OCI-LY1 (cell line): ENCODE measurements around the gene PLAC9.

ENCODE experiments used
- H2AFZ ChIP-seq: fragments of 200-600 bp; sonication (generic), shearing (Covaris generic); 2 replicates; pipeline ENCODE4 v1.6.0; 2014; ENCODE audit warnings: antibody characterized with exemption, mild to moderate bottlenecking, low read length
- H3F3A ChIP-seq: fragments of 200-600 bp; sonication (generic), shearing (Covaris generic); 2 replicates; pipeline ENCODE4 v1.6.0; 2014; ENCODE audit warnings: mild to moderate bottlenecking, antibody characterized with exemption, low read length, moderate library complexity; ENCODE audit not compliant: insufficient read depth
- H3K27ac ChIP-seq: fragments of 200-600 bp; sonication (generic); 2 replicates; pipeline ENCODE4 v1.5.1; 2014; ENCODE audit warnings: low read length, mixed run types, mild to moderate bottlenecking, low read depth; ENCODE audit not compliant: poor library complexity, severe bottlenecking
- H3K27me3 ChIP-seq: fragments of 200-600 bp; sonication (generic); 2 replicates; pipeline ENCODE4 v1.6.0; 2014; ENCODE audit warnings: antibody characterized with exemption, mild to moderate bottlenecking, low read length, moderate library complexity; ENCODE audit not compliant: insufficient read depth
- H3K36me3 ChIP-seq: fragments of 200-600 bp; sonication (generic); 2 replicates; pipeline ENCODE4 v1.6.1; 2014; ENCODE audit warnings: mild to moderate bottlenecking, antibody characterized with exemption, low read length, moderate library complexity, mixed read lengths; ENCODE audit not compliant: insufficient read depth
- H3K4me1 ChIP-seq: fragments of 200-600 bp; sonication (generic); 2 replicates; pipeline ENCODE4 v1.5.1; 2014; ENCODE audit warnings: mild to moderate bottlenecking, low read length, moderate library complexity; ENCODE audit not compliant: insufficient read depth, severe bottlenecking
- H3K4me2 ChIP-seq: fragments of 200-600 bp; sonication (generic), shearing (Covaris generic); 2 replicates; pipeline ENCODE4 v1.6.1; 2014; ENCODE audit warnings: low read length
- H3K4me3 ChIP-seq: fragments of 200-600 bp; sonication (generic); 2 replicates; pipeline ENCODE4 v1.5.1; 2014; ENCODE audit warnings: low read length, low read depth, mild to moderate bottlenecking, mixed read lengths; ENCODE audit not compliant: poor library complexity, severe bottlenecking
- H3K79me2 ChIP-seq: fragments of 200-600 bp; shearing (Covaris generic); 2 replicates; pipeline ENCODE4 v1.6.1; 2016; ENCODE audit warnings: mixed run types, low read length, mixed read lengths; ENCODE audit not compliant: insufficient read depth
- H3K9ac ChIP-seq: fragments of 200-600 bp; sonication (generic), shearing (Covaris generic); 2 replicates; pipeline ENCODE4 v1.6.1; 2014; ENCODE audit warnings: mild to moderate bottlenecking, low read length, mixed read lengths
- H3K9me2 ChIP-seq: fragments of 200-600 bp; sonication (generic), shearing (Covaris generic); 2 replicates; pipeline ENCODE4 v1.6.1; 2014; ENCODE audit warnings: low read depth, mild to moderate bottlenecking, low read length, mixed read lengths
- H3K9me3 ChIP-seq: fragments of 200-600 bp; shearing (Covaris generic); 2 replicates; pipeline ENCODE4 v1.6.1; 2014; ENCODE audit warnings: low read length, mixed read lengths
- H4K20me1 ChIP-seq: fragments of 200-600 bp; sonication (generic), shearing (Covaris generic); 2 replicates; pipeline ENCODE4 v1.6.0; 2016; ENCODE audit warnings: mild to moderate bottlenecking, low read length; ENCODE audit not compliant: insufficient read depth
- EZH2 ChIP-seq: fragments of 200-600 bp; sonication (generic), shearing (Covaris generic); IDR thresholded peaks from 2 replicates; pipeline ENCODE4 v1.8.0; 2017; ENCODE audit warnings: borderline replicate concordance, mixed run types, mild to moderate bottlenecking, antibody characterized with exemption, low read length, moderate library complexity, mixed read lengths
- TF ChIP-seq, protein P1 (sequence below): fragments of 200-600 bp; sonication (generic), shearing (Covaris generic); IDR thresholded peaks from 2 replicates; pipeline ENCODE4 v1.5.1; 2017; ENCODE audit warnings: mild to moderate bottlenecking, antibody characterized with exemption, low read length, moderate library complexity, mixed read lengths

PLAC9 gene

DNA sequence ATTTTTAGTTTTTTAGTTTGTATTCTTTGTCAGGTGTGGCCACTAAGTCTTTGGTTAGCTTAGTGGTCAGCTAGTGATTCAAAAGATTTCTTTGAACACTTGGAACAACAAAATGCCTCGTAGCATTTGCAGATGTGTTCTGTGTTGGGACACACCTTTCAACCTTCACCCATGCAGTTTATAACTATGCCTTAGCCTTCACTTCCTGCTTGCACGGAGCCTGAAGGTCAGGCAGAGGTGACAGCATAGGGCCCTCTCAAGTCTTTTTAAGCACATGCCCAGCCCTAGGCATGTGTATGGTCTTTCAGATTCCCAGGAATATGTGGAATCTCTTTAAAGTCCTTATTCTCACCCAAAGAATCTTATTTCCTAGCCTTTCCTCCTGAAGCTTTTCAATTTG lies 17.6 kb downstream of the PLAC9 start:
- no peak overlapping the region for H3K9ac ChIP-seq
- no peak overlapping the region for H3K27ac ChIP-seq
- no peaks in the 10 kb centered on the region for H3K9me3 ChIP-seq
- peaks cover 52% of the 10 kb centered on the region for H3K36me3 ChIP-seq
- no peak overlapping the region for H3K4me3 ChIP-seq
- no peaks in the 10 kb centered on the region for H3F3A ChIP-seq
- no peaks in the 10 kb centered on the region; the same call in 1 of the 2 replicates for H4K20me1 ChIP-seq
- H3K79me2 ChIP-seq, result no peaks in the 10 kb centered on the region
- no peak overlapping the region for H2AFZ ChIP-seq
- H3K27me3 ChIP-seq, result no peaks in the 10 kb centered on the region
- H3K9me2 ChIP-seq, result no peaks in the 10 kb centered on the region
- H3K4me1 ChIP-seq, result no peaks in the 10 kb centered on the region
- TF ChIP-seq, protein P1, sequence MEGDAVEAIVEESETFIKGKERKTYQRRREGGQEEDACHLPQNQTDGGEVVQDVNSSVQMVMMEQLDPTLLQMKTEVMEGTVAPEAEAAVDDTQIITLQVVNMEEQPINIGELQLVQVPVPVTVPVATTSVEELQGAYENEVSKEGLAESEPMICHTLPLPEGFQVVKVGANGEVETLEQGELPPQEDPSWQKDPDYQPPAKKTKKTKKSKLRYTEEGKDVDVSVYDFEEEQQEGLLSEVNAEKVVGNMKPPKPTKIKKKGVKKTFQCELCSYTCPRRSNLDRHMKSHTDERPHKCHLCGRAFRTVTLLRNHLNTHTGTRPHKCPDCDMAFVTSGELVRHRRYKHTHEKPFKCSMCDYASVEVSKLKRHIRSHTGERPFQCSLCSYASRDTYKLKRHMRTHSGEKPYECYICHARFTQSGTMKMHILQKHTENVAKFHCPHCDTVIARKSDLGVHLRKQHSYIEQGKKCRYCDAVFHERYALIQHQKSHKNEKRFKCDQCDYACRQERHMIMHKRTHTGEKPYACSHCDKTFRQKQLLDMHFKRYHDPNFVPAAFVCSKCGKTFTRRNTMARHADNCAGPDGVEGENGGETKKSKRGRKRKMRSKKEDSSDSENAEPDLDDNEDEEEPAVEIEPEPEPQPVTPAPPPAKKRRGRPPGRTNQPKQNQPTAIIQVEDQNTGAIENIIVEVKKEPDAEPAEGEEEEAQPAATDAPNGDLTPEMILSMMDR, result no peak
- no peak for TF ChIP-seq EZH2
- no peak overlapping the region for H3K4me2 ChIP-seq

DNA sequence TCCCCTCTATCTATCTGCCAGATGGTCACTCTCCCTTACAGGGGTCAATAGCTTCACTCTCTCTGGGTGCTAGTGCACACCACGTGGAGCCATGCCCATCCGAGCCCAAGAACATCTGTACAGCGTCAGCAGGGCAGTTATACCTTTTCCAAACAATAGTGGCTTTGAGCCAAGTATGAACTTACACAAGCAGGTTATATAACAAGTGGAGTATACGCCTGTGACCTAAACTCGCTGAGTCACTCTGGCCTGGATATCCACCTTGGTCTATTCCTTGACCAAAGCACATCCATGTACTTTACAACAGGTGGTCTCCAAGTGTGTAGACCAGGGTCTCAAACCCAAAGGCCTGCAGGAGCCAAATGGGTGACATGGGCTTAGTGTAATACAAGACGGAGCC lies 20.3 kb downstream of the PLAC9 start:
- no peaks in the 10 kb centered on the region for H4K20me1 ChIP-seq
- no peaks in the 10 kb centered on the region for H3K27me3 ChIP-seq
- H3K79me2 ChIP-seq, result no peaks in the 10 kb centered on the region
- H3K4me2 ChIP-seq, result no peak overlapping the region
- H3K27ac ChIP-seq, result no peak overlapping the region
- TF ChIP-seq, protein P1, result no peak
- no peak for TF ChIP-seq EZH2
- H3K9ac ChIP-seq, result no peak overlapping the region
- no peaks in the 10 kb centered on the region for H3K4me1 ChIP-seq
- no peaks in the 10 kb centered on the region for H3K9me3 ChIP-seq
- H3K4me3 ChIP-seq, result no peak overlapping the region
- peaks cover 77% of the 10 kb centered on the region for H3K36me3 ChIP-seq
- H3F3A ChIP-seq, result no peaks in the 10 kb centered on the region
- H2AFZ ChIP-seq, result no peak overlapping the region
- H3K9me2 ChIP-seq, result no peaks in the 10 kb centered on the region

DNA sequence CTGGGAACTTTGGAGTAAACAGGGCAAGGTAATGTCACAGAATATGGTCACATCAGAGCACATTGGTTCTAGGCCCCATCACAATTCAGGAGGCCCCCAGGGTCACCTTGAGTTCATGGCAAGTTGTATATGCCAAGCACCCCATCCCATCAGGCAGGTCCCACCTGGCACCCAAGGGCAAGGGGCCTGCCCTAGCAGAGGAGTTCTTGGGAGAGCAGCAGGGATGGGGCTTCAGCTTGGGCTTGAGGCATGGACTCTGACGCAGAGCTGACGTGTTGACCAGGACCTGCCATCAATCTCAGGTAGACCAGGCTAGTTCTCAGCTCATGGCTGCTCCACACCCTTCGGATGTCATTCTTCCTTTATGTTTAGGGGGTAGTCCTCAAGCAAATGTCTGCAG lies 20.9 kb downstream of the PLAC9 start:
- no peaks in the 10 kb centered on the region for H4K20me1 ChIP-seq
- peaks cover 83% of the 10 kb centered on the region for H3K36me3 ChIP-seq
- H3F3A ChIP-seq, result no peaks in the 10 kb centered on the region
- H3K9me2 ChIP-seq, result no peaks in the 10 kb centered on the region
- H3K4me2 ChIP-seq, result no peak overlapping the region
- no peaks in the 10 kb centered on the region for H3K27me3 ChIP-seq
- no peak for TF ChIP-seq EZH2
- TF ChIP-seq, protein P1, result no peak
- no peak overlapping the region for H3K9ac ChIP-seq
- H3K4me1 ChIP-seq, result no peaks in the 10 kb centered on the region
- no peak overlapping the region for H3K27ac ChIP-seq
- no peak overlapping the region for H3K4me3 ChIP-seq
- no peaks in the 10 kb centered on the region for H3K9me3 ChIP-seq
- no peak overlapping the region for H2AFZ ChIP-seq
- no peaks in the 10 kb centered on the region for H3K79me2 ChIP-seq
